IMR-90 (cell line): ENCODE results near the gene NFIA. TPM values are rescaled to one million over a fixed set of nuclear protein-coding genes. Genes with fewer than 3 reads are reported as not detected.

Experiments
- ATAC-seq: fragments of 200-7000 bp; cut with Tn5 transposase; 2 replicates; pipeline ENCODE4 v1.9.1; 2020; ENCODE audit warnings: low read depth, mild to moderate bottlenecking, moderate library complexity
- BruUV-seq: library from RNA; stranded (reverse); fragments of 400-500 nt; replicated peaks from 2 replicates; lab custom pipeline; 2021; lab: Mats Ljungman, UMichigan
- CTCF ChIA-PET: fragments of 300-600 bp; formaldehyde crosslinking; extraction: SDS; loops from one replicate; lab custom pipeline; 2021; ENCODE audit warnings: antibody characterized with exemption; lab: Yijun Ruan, JAX
- POLR2A ChIA-PET: fragments of 300-600 bp; sonication (Branson Sonifier 250); formaldehyde crosslinking; loops from one replicate; lab custom pipeline; 2022; ENCODE audit warnings: antibody characterized with exemption; ENCODE audit not compliant: unreplicated experiment; lab: Charles Lee
- DNase-seq: peaks from one replicate; pipeline ENCODE4 v3.0.0; 2013
- H2AFZ ChIP-seq: replicated peaks from 2 replicates; pipeline ENCODE3; 2013; ENCODE audit warnings: low read length, mild to moderate bottlenecking; ENCODE audit not compliant: poor library complexity
- H2AK5ac ChIP-seq: 2 replicates; pipeline ENCODE4 v1.6.1; 2013; ENCODE audit warnings: low read depth, low read length, inconsistent platforms
- H2AK9ac ChIP-seq: replicated peaks from 2 replicates; pipeline ENCODE3; 2013; ENCODE audit warnings: mild to moderate bottlenecking, low read depth, low read length, moderate library complexity; ENCODE audit not compliant: poor library complexity
- H2BK120ac ChIP-seq: 2 replicates; pipeline ENCODE4 v1.6.1; 2013; ENCODE audit warnings: low read depth, low read length, inconsistent platforms
- H2BK15ac ChIP-seq: 3 replicates; pipeline ENCODE4 v1.6.1; 2013; ENCODE audit warnings: low read depth, low read length, inconsistent platforms
- H2BK20ac ChIP-seq: 2 replicates; pipeline ENCODE4 v1.6.1; 2013; ENCODE audit warnings: low read depth, mild to moderate bottlenecking, inconsistent platforms, low read length, moderate library complexity
- H2BK5ac ChIP-seq: 2 replicates; pipeline ENCODE4 v1.6.1; 2013; ENCODE audit warnings: mild to moderate bottlenecking, low read depth, low read length, inconsistent platforms; ENCODE audit not compliant: poor library complexity, severe bottlenecking
- H3K14ac ChIP-seq: replicated peaks from 2 replicates; pipeline ENCODE4 v1.6.1; 2013; ENCODE audit warnings: low read depth, low read length, inconsistent platforms
- H3K18ac ChIP-seq: 2 replicates; pipeline ENCODE4 v1.6.1; 2013; ENCODE audit warnings: low read depth, low read length, control low read depth
- H3K23ac ChIP-seq: 2 replicates; pipeline ENCODE4 v1.6.1; 2013; ENCODE audit warnings: low read depth, low read length, inconsistent platforms
- H3K27ac ChIP-seq: 2 replicates; pipeline ENCODE4 v1.5.1; 2013; ENCODE audit warnings: mild to moderate bottlenecking, control low read depth, low read length; ENCODE audit not compliant: insufficient read depth
- H3K27me3 ChIP-seq: 2 replicates; pipeline ENCODE4 v1.6.1; 2013; ENCODE audit warnings: low read length; ENCODE audit not compliant: control insufficient read depth, insufficient read depth
- H3K36me3 ChIP-seq: 2 replicates; pipeline ENCODE4 v1.6.1; 2013; ENCODE audit warnings: low read length, mixed read lengths; ENCODE audit not compliant: control insufficient read depth, insufficient read depth
- H3K4ac ChIP-seq: 2 replicates; pipeline ENCODE4 v1.6.1; 2013; ENCODE audit warnings: low read depth, low read length, inconsistent platforms
- H3K4me1 ChIP-seq: 2 replicates; pipeline ENCODE4 v1.6.1; 2013; ENCODE audit warnings: low read length, mixed read lengths; ENCODE audit not compliant: control insufficient read depth, insufficient read depth
- H3K4me2 ChIP-seq: 2 replicates; pipeline ENCODE4 v1.6.1; 2013; ENCODE audit warnings: low read depth, mild to moderate bottlenecking, control low read depth, low read length, moderate library complexity
- H3K4me3 ChIP-seq: 2 replicates; pipeline ENCODE4 v1.5.1; 2013; ENCODE audit warnings: low read depth, mild to moderate bottlenecking, control low read depth, low read length, moderate library complexity; ENCODE audit not compliant: insufficient read depth
- H3K56ac ChIP-seq: 2 replicates; pipeline ENCODE4 v1.6.1; 2013; ENCODE audit warnings: low read length, inconsistent platforms; ENCODE audit not compliant: insufficient read depth; ENCODE audit errors: extremely low read depth
- H3K79me1 ChIP-seq, 2 experiments: 2 replicates each; pipeline ENCODE4 v1.6.1; 2013; ENCODE audit warnings: low read length in 2 of 2, inconsistent platforms in 1 of 2, low read depth in 1 of 2
- H3K9ac ChIP-seq: 2 replicates; pipeline ENCODE4 v1.6.1; 2013; ENCODE audit warnings: low read depth, low read length, control low read depth
- H3K9me1 ChIP-seq: 2 replicates; pipeline ENCODE4 v1.6.1; 2013; ENCODE audit warnings: low read length, inconsistent platforms; ENCODE audit not compliant: insufficient read depth
- H3K9me3 ChIP-seq: 2 replicates; pipeline ENCODE4 v1.6.1; 2013; ENCODE audit warnings: low read length; ENCODE audit not compliant: control insufficient read depth, insufficient read depth
- H4K20me1 ChIP-seq: 2 replicates; pipeline ENCODE4 v1.6.1; 2013; ENCODE audit warnings: low read length, inconsistent platforms; ENCODE audit not compliant: insufficient read depth
- H4K5ac ChIP-seq: 2 replicates; pipeline ENCODE4 v1.6.1; 2013; ENCODE audit warnings: mild to moderate bottlenecking, low read depth, low read length, control low read depth
- H4K8ac ChIP-seq, 2 experiments: 2 replicates each; pipeline ENCODE4 v1.6.1; 2013; ENCODE audit warnings: low read depth in 2 of 2, low read length in 2 of 2, control low read depth in 1 of 2, inconsistent platforms in 1 of 2
- H4K91ac ChIP-seq: 2 replicates; pipeline ENCODE4 v1.6.1; 2013; ENCODE audit warnings: low read depth, low read length, inconsistent platforms; ENCODE audit not compliant: insufficient read depth
- CEBPB ChIP-seq: IDR thresholded peaks from 2 replicates; pipeline ENCODE4 v1.6.1; 2012; ENCODE audit warnings: low read depth, low read length, improper control_type of control experiment
- CHD1 ChIP-seq: IDR thresholded peaks from 2 replicates; pipeline ENCODE4 v1.6.1; 2012; ENCODE audit warnings: low read depth, low read length, improper control_type of control experiment
- CTCF ChIP-seq: conservative IDR thresholded peaks from 2 replicates; pipeline ENCODE4 v1.5.1; 2012; ENCODE audit warnings: mild to moderate bottlenecking, low read depth, low read length, improper control_type of control experiment
- FOS ChIP-seq: fragments of 150-350 bp; IDR thresholded peaks from 2 replicates; pipeline ENCODE4 v1.6.1; 2016; ENCODE audit warnings: low read depth, low read length
- MXI1 ChIP-seq: IDR thresholded peaks from 2 replicates; pipeline ENCODE4 v1.6.1; 2012; ENCODE audit warnings: low read depth, mild to moderate bottlenecking, low read length, moderate library complexity, borderline replicate concordance
- RAD21 ChIP-seq: IDR thresholded peaks from 2 replicates; pipeline ENCODE4 v1.6.1; 2012; ENCODE audit warnings: low read length, improper control_type of control experiment
- RCOR1 ChIP-seq: IDR thresholded peaks from 2 replicates; pipeline ENCODE4 v1.6.1; 2012; ENCODE audit warnings: mild to moderate bottlenecking, low read length, improper control_type of control experiment; ENCODE audit not compliant: insufficient replicate concordance
- SMC3 ChIP-seq: fragments of 150-350 bp; IDR thresholded peaks from 2 replicates; pipeline ENCODE4 v1.6.1; 2016; ENCODE audit warnings: low read depth, mild to moderate bottlenecking, antibody characterized with exemption, low read length, moderate library complexity
- WGBS, 2 experiments: methylation state at CpG; one replicate each; pipeline versions ENCODE4 v1.1.5 to v1.1.7; 2013; ENCODE audit warnings: missing lambda C conversion rate in 2 of 2; ENCODE audit not compliant: insufficient read length in 1 of 2; ENCODE audit errors: extremely low coverage in 2 of 2; 5-methylcytosine and 5-hydroxymethylcytosine counted together
- dilution Hi-C: fragments of 300-500 bp; cut with HindIII; formaldehyde crosslinking; loops from one replicate; pipeline ENCODE4 v1.14.3; 2018; ENCODE audit warnings: low sequenced_read_pairs; ENCODE audit not compliant: unreplicated experiment
- in situ Hi-C: fragments of 300-500 bp; cut with MboI; formaldehyde crosslinking; loops from 3 replicates; pipeline ENCODE4 v1.14.3; 2019; ENCODE audit warnings: low sequenced_read_pairs, inconsistent platforms, mixed read lengths
- intact Hi-C: fragments of 100-400 bp; cut with micrococcal nuclease; formaldehyde crosslinking; loops from 2 replicates; pipeline ENCODE4 v1.10.0; 2022
- polyA plus RNA-seq, 3 experiments: library from polyadenylated mRNA; depleted of rRNA; stranded (reverse); fragments of >200 nt; gene quantifications; 2 replicates each; pipeline ENCODE4 v1.2.3, GENCODE V29; 2012; ENCODE audit warnings: low replicate concordance in 1 of 3
- total RNA-seq: library from RNA; depleted of rRNA; stranded (reverse); fragments of >200 nt; gene quantifications from 2 replicates; pipeline ENCODE4 v1.2.3, GENCODE V29; 2012

The NFIA gene
- total and polyA plus RNA-seq, 2 of the 4 experiments (the other 2 are of a cell fraction), result 1.6 to 2.2 TPM

GRCh38 chr1:61100578-61100977 is 18.2 kb downstream of the NFIA start:
- ATAC-seq, result no peak

More at GRCh38 chr1:61100578-61100977, 18.2 kb downstream of the NFIA start:
- intact Hi-C loops (no loop called here), in situ Hi-C loops (no loop called here), dilution Hi-C loops (no loop called here)
- H3K27me3 ChIP-seq, result no peaks in the 10 kb centered on the region
- no peak overlapping the region for H4K8ac ChIP-seq
- no peak overlapping the region for H3K14ac ChIP-seq
- no peak overlapping the region for H3K18ac ChIP-seq
- H3K9me3 ChIP-seq, result no peaks in the 10 kb centered on the region
- no peaks in the 10 kb centered on the region for H3K4me1 ChIP-seq
- no peak overlapping the region for H3K56ac ChIP-seq
- H2BK120ac ChIP-seq, result no peak overlapping the region
- H4K20me1 ChIP-seq, result no peaks in the 10 kb centered on the region
- no peak overlapping the region for H2AK5ac ChIP-seq
- TF ChIP-seq MXI1, result no peak
- TF ChIP-seq FOS, result no peak
- no peak for TF ChIP-seq RAD21
- TF ChIP-seq CHD1, result no peak
- TF ChIP-seq CTCF, result no peak
- TF ChIP-seq CEBPB, result no peak
- no peak for TF ChIP-seq SMC3
- TF ChIP-seq RCOR1, result no peak
- BruUV-seq, result no TSS peak
- H2BK5ac ChIP-seq, result no peak overlapping the region
- H2AFZ ChIP-seq, result no peak overlapping the region
- no peaks in the 10 kb centered on the region for H3K9me1 ChIP-seq
- no peak overlapping the region for H3K9ac ChIP-seq
- no peaks in the 10 kb centered on the region for H3K79me1 ChIP-seq
- H3K36me3 ChIP-seq, result no peaks in the 10 kb centered on the region
- POLR2A ChIA-PET, result no interaction called here
- no peak for DNase-seq
- no peak overlapping the region for H4K91ac ChIP-seq
- no peak overlapping the region for H2BK15ac ChIP-seq
- H2BK20ac ChIP-seq, result no peak overlapping the region
- no peak overlapping the region for H4K5ac ChIP-seq
- CTCF ChIA-PET, result no interaction called here
- H3K4me2 ChIP-seq, result no peak overlapping the region
- H3K23ac ChIP-seq, result no peak overlapping the region
- WGBS, 2 experiments, result no CpG with 5 or more reads among the region's 2 CpGs
- no peak overlapping the region for H3K4me3 ChIP-seq
- H3K4ac ChIP-seq, result no peak overlapping the region
- H2AK9ac ChIP-seq, result no peak overlapping the region
- no peak overlapping the region for H3K27ac ChIP-seq
